HFFc6 (cell line): ENCODE measurements around the gene KIFAP3. TPM values are rescaled to one million over a fixed set of nuclear protein-coding genes. Genes with fewer than 3 reads are reported as not detected.

Source experiments
- DNase-seq: peaks from one replicate; pipeline ENCODE4 v3.0.0-alpha.2; 2018
- H3K27ac Mint-ChIP-seq: 2 replicates; pipeline ENCODE4 v1.8.0; 2020; ENCODE audit warnings: mild to moderate bottlenecking, mixed read lengths
- H3K27me3 Mint-ChIP-seq: 2 replicates; pipeline ENCODE4 v1.8.0; 2021; ENCODE audit warnings: mild to moderate bottlenecking, moderate library complexity, mixed read lengths; ENCODE audit not compliant: insufficient read depth
- H3K36me3 Mint-ChIP-seq: 2 replicates; pipeline ENCODE4 v1.8.0; 2021; ENCODE audit warnings: low read depth, mixed read lengths
- H3K4me1 Mint-ChIP-seq: 2 replicates; pipeline ENCODE4 v1.8.0; 2020; ENCODE audit warnings: low read depth, mixed read lengths
- H3K4me3 Mint-ChIP-seq: 2 replicates; pipeline ENCODE4 v1.8.0; 2020; ENCODE audit warnings: mild to moderate bottlenecking, moderate library complexity, mixed read lengths
- H3K9me3 Mint-ChIP-seq: 2 replicates; pipeline ENCODE4 v1.8.0; 2020; ENCODE audit warnings: mild to moderate bottlenecking, mixed read lengths
- total RNA-seq, 6 experiments: library from RNA; stranded (reverse); fragmentation: NEBNext Ultra II Directional; extraction: Animal tissue kit (Norgen Biotek cat#: 25700); gene quantifications; 2 replicates in 1 of 6; 3 replicates in 5 of 6; pipeline ENCODE4 v1.2.3, GENCODE V29; 2021
- TF ChIP-seq, protein P1 (sequence below): fragments of 200-600 bp; sonication (generic); IDR thresholded peaks from 2 replicates; pipeline ENCODE4 v1.5.0; 2021; ENCODE audit warnings: antibody characterized with exemption, mild to moderate bottlenecking

Gene KIFAP3
- total RNA-seq, 6 experiments from 2014 or later = 21.4 to 26.1 (median 23.4) TPM

DNA sequence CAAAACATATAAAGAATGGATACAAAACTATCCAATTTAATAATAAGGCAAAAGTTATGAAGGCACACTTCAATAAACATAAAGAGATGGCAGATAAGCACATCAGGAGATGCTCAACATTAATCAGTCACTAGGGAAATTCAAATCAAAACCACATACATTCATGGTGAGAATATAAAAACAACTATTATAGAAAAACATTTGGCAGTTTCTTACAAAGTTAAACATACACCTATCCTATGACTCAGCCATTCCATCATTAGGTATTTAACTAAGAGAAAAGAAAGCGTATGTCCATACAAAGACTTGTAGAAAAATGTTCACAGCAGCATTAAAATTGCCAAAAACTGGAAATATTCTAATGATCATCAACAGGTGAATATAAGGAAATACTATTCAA, 44.3 kb downstream of the KIFAP3 start:
- H3K4me1 Mint-ChIP-seq = peaks cover 37% of the 10 kb centered on the region
- H3K27ac Mint-ChIP-seq = no peak overlapping the region
- TF ChIP-seq, protein P1, sequence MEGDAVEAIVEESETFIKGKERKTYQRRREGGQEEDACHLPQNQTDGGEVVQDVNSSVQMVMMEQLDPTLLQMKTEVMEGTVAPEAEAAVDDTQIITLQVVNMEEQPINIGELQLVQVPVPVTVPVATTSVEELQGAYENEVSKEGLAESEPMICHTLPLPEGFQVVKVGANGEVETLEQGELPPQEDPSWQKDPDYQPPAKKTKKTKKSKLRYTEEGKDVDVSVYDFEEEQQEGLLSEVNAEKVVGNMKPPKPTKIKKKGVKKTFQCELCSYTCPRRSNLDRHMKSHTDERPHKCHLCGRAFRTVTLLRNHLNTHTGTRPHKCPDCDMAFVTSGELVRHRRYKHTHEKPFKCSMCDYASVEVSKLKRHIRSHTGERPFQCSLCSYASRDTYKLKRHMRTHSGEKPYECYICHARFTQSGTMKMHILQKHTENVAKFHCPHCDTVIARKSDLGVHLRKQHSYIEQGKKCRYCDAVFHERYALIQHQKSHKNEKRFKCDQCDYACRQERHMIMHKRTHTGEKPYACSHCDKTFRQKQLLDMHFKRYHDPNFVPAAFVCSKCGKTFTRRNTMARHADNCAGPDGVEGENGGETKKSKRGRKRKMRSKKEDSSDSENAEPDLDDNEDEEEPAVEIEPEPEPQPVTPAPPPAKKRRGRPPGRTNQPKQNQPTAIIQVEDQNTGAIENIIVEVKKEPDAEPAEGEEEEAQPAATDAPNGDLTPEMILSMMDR = no peak
- peaks cover 21% of the 10 kb centered on the region for H3K36me3 Mint-ChIP-seq
- no peak overlapping the region for H3K4me3 Mint-ChIP-seq
- H3K9me3 Mint-ChIP-seq = peaks cover 20% of the 10 kb centered on the region
- H3K27me3 Mint-ChIP-seq = no peaks in the 10 kb centered on the region
- no peak for DNase-seq

DNA sequence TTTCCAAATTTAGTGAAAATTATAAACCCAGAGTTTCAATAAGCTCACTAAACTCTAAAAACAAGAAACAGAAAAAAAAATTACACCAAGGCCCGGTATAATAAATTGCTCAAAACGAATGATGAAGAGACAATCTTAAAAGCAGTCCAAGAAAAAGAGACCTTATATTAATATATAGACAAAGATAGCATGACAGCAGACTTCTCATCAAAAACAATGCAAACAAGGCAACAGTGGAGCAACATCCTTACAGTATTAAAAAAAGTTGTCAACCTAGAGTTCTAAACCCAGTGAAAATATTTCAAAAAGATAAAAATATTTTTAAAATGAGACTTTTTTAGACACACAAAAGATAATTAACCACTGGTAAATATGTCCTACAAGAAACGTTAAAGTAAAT, 46.7 kb downstream of the KIFAP3 start:
- Mint-ChIP-seq H3K36me3 (peaks cover 26% of the 10 kb centered on the region), H3K27ac (no peak overlapping the region), H3K4me1 (peaks cover 29% of the 10 kb centered on the region), H3K27me3 (no peaks in the 10 kb centered on the region), H3K9me3 (peaks cover 20% of the 10 kb centered on the region), H3K4me3 (no peak overlapping the region)
- DNase-seq = no peak
- TF ChIP-seq, protein P1 = no peak

- Mint-ChIP-seq H3K27ac (no peak overlapping the region), H3K9me3 (peaks cover 7% of the 10 kb centered on the region), H3K4me3 (no peak overlapping the region), H3K27me3 (no peaks in the 10 kb centered on the region), H3K4me1 (no peaks in the 10 kb centered on the region), H3K36me3 (peaks cover 25% of the 10 kb centered on the region)
- TF ChIP-seq, protein P1 = no peak
- no peak for DNase-seq
Measured at GRCh38 chr1:170020859-170021258, 53.6 kb downstream of the KIFAP3 start.

- no peak for DNase-seq
- TF ChIP-seq, protein P1 = no peak
- H3K9me3 Mint-ChIP-seq = peaks cover 6% of the 10 kb centered on the region
- H3K27ac Mint-ChIP-seq = no peak overlapping the region
- no peak overlapping the region for H3K4me3 Mint-ChIP-seq
- no peaks in the 10 kb centered on the region for H3K27me3 Mint-ChIP-seq
- peaks cover 27% of the 10 kb centered on the region for H3K36me3 Mint-ChIP-seq
- H3K4me1 Mint-ChIP-seq = no peaks in the 10 kb centered on the region
Measured at GRCh38 chr1:170017478-170017877, 57.0 kb downstream of the KIFAP3 start.

- no peak for DNase-seq
- no peak overlapping the region for H3K27ac Mint-ChIP-seq
- TF ChIP-seq, protein P1 = no peak
- peaks cover 11% of the 10 kb centered on the region for H3K36me3 Mint-ChIP-seq
- H3K9me3 Mint-ChIP-seq = no peaks in the 10 kb centered on the region; the same call in 1 of the 2 replicates
- H3K4me3 Mint-ChIP-seq = no peak overlapping the region
- no peaks in the 10 kb centered on the region for H3K27me3 Mint-ChIP-seq
- no peaks in the 10 kb centered on the region for H3K4me1 Mint-ChIP-seq
Measured at GRCh38 chr1:170012920-170013319, 61.6 kb downstream of the KIFAP3 start.

- peak; percentile 50 for DNase-seq
Measured at GRCh38 chr1:170010443-170010842, 64.1 kb downstream of the KIFAP3 start.

More at GRCh38 chr1:170010443-170010842, 64.1 kb downstream of the KIFAP3 start:
- no peaks in the 10 kb centered on the region; the same call in 1 of the 2 replicates for H3K9me3 Mint-ChIP-seq
- H3K36me3 Mint-ChIP-seq = peaks cover 8% of the 10 kb centered on the region
- TF ChIP-seq, protein P1 = peak; percentile 79
- H3K4me3 Mint-ChIP-seq = no peak overlapping the region
- no peak overlapping the region for H3K27ac Mint-ChIP-seq
- no peaks in the 10 kb centered on the region for H3K27me3 Mint-ChIP-seq
- H3K4me1 Mint-ChIP-seq = no peaks in the 10 kb centered on the region
